RWPE1 (cell line): ENCODE measurements around the gene HPSE2.

Experiments used
- CTCF ChIA-PET: fragments of 350-600 bp; sonication (Branson Sonifier 250); formaldehyde crosslinking; extraction: SDS; loops from one replicate; lab custom pipeline; 2021; lab: Yijun Ruan, JAX
- POLR2A ChIA-PET: fragments of 400-600 bp; formaldehyde crosslinking; extraction: SDS; loops from one replicate; lab custom pipeline; 2020; ENCODE audit warnings: antibody characterized with exemption; ENCODE audit not compliant: low non-redundant PET; lab: Yijun Ruan, JAX
- DNase-seq: peaks from one replicate; pipeline ENCODE4 v3.0.0; 2012; ENCODE audit warnings: low spot score
- H3K27ac ChIP-seq: fragments of 450-650 bp; 2 replicates; pipeline ENCODE4 v1.5.1; 2017
- CTCF ChIP-seq: fragments of 450-650 bp; conservative IDR thresholded peaks from 2 replicates; pipeline ENCODE4 v1.5.1; 2017; ENCODE audit warnings: low read depth, mild to moderate bottlenecking

Gene HPSE2

GRCh38 chr10:98463016-98463415 lies 772.6 kb downstream of the HPSE2 start:
- H3K27ac ChIP-seq, result no peak overlapping the region
- no peak for TF ChIP-seq CTCF
- DNase-seq, result no peak
- POLR2A ChIA-PET, result no interaction called here
- CTCF ChIA-PET, result interaction anchor here (0.6 to 0.8 kb wide), 2 partner anchors 28 to 929 kb away, joined by 3 to 4 read pairs; no protein-coding TSS in a partner anchor

DNA sequence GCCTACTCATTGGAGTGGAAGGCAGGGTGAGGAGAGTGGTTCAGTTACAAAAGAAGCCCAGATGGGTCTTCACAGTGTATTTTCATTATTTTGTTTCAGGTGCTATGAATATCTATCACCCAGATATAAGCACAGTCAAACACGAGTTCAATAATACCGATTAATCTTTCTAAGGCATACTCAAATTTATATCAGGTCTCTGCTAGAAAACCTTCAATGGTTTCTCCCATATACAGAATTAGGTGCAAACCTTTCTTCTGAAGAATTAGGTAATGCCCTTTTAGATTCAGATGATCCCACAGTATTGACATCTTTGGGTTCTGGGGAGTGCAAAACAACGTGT lies 774.2 kb downstream of the HPSE2 start:
- ChIA-PET POLR2A (no interaction called here), CTCF (interaction anchor here (1.2 kb wide), 1 partner anchor 785 kb away, joined by 3 read pairs; no protein-coding TSS in a partner anchor)
- no peak overlapping the region for H3K27ac ChIP-seq
- TF ChIP-seq CTCF, result no peak
- no peak for DNase-seq

DNA sequence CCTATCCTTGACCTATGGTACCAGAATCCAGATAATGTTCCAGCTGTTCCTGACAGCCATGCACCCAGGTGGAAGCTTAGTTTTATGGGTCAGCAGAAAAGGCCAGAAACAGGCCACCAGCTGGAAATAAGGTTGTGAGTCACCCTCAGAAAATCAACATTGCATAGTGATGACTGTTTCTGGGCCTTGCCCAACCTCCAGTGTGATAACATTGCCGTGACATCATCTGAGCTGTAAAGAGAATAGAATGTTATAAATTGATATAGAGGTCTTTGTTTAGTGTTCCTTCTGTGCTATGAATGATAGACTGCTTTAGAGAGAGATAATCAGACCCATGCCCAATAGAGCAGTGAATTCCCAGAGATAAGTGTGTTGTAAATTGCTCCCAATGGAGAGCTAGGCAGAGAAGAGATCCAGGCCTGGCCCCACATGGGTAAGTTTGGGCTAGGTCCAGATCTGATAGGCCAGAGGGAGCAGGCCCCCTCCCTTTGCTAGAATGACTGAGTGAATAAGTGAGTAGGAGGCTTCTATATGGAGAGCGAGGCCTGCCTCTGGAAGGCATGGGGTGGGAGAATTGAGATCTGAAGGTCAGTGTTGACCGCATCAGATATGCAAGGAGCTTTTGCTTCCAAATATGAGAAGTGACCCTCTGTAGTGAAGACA lies 774.7 kb downstream of the HPSE2 start:
- ChIA-PET CTCF (interaction anchor here (0.7 to 1.2 kb wide), 3 partner anchors 74 to 786 kb away, joined by 3 read pairs; no protein-coding TSS in a partner anchor), POLR2A (interaction anchor here (0.6 kb wide), 1 partner anchor 539 kb away, joined by 3 read pairs; no protein-coding TSS in a partner anchor)
- DNase-seq, result peak; percentile 90
- no peak overlapping the region for H3K27ac ChIP-seq
- no peak for TF ChIP-seq CTCF

GRCh38 chr10:98458809-98459784 lies 776.6 kb downstream of the HPSE2 start:
- no peak for TF ChIP-seq CTCF
- no peak for DNase-seq
- CTCF ChIA-PET, result no interaction called here
- no peak overlapping the region for H3K27ac ChIP-seq
- POLR2A ChIA-PET, result no interaction called here

DNA sequence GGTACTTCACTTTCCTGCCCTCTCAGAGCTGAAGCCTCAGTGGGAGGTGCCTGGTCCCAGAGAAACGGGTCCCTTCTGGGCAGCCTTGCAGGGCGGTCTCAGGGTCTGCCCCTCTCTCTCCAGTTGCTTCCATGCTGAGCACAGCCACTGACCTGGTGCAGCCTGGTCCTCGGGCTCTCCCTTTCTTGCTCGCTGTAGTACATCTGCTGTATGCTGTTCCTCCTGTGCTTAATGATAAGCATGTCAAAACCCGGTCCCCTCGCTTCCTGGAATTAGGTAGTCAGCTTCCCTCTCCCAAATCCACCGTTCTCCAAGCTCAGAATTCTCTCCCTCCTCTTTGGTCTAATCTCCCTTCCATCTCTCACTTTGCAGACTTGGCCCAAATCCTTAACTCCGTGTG lies 777.9 kb downstream of the HPSE2 start:
- TF ChIP-seq CTCF, result no peak
- ChIA-PET POLR2A (no interaction called here), CTCF (no interaction called here)
- no peak for DNase-seq
- no peak overlapping the region for H3K27ac ChIP-seq
